Central memory CD8-positive, alpha-beta T cell (primary cell): ENCODE data around the gene SEMA4D.

Experiments used
- ATAC-seq: fragments of 150-1000 bp; cut with Tn5 transposase; replicated peaks from 2 replicates; pipeline ENCODE4 v1.10.0; 2022; ENCODE audit warnings: mild to moderate bottlenecking, moderate FRiP score, moderate number of reproducible peaks; ENCODE audit not compliant: poor library complexity, severe bottlenecking; ENCODE audit errors: extremely low read depth
- DNase-seq, 2 donors: peaks; one replicate each; pipeline ENCODE4 v3.0.0; 2021; ENCODE audit warnings: low spot score in 2 of 2
- H3K27ac Mint-ChIP-seq: one replicate; pipeline ENCODE4 v1.8.0; 2022; ENCODE audit warnings: low read depth, mild to moderate bottlenecking, moderate library complexity, mixed read lengths
- H3K27me3 Mint-ChIP-seq: one replicate; pipeline ENCODE4 v1.8.0; 2022; ENCODE audit warnings: mixed read lengths
- H3K36me3 Mint-ChIP-seq: one replicate; pipeline ENCODE4 v1.8.0; 2022; ENCODE audit warnings: mild to moderate bottlenecking, moderate library complexity, mixed read lengths; ENCODE audit not compliant: insufficient read depth
- H3K4me1 Mint-ChIP-seq: one replicate; pipeline ENCODE4 v1.8.0; 2022; ENCODE audit warnings: mixed read lengths
- H3K4me3 Mint-ChIP-seq: one replicate; pipeline ENCODE4 v1.8.0; 2022; ENCODE audit warnings: mild to moderate bottlenecking, moderate library complexity, mixed read lengths
- H3K9me3 Mint-ChIP-seq: one replicate; pipeline ENCODE4 v1.8.0; 2022; ENCODE audit warnings: mixed read lengths

The SEMA4D gene

DNA sequence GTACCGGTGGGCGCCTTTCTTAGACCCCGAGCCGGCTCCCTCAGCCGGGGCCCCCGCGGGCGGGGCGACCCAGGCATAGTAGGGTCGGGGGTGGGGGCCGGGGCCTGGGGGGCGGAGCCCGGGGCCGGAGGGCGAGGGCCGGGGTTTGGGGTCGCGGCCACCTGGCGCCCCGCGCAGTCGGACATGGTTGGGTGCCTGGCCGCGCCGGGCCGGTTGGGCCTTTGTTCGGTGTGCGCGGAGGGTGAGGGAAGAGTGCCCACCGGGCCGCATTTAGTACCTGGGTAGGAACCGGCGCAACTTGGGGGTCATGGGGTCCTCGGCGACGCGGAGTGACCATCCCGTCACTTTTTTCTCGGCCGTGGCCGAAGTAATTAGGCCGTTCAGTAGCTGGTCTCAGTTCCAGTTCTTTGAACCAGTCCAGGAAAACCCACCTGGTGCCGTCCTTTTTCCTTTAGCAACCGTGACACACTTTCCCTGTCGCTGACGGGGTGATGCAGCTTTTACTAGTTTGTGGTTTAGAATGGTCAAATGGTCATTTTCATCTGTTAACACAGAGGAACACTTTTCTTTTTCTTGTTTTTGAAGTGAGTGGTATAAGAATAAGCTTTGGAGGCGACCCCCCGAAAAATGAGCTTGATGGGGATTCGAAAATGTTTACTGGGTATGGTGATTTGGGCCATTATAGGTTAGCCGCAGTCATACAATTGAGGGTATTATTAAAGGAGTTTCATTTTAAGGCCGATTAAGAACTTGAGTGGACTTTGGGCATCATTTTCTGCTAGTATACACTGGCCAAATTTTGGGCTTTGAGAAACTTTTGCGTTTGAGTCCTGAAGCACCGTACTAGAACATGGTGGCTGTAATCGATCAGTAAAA lies 186.3 kb downstream of the SEMA4D start:
- Mint-ChIP-seq H3K4me3 (peak overlapping the region; percentile 89), H3K9me3 (no peaks in the 10 kb centered on the region), H3K4me1 (peaks cover 8% of the 10 kb centered on the region), H3K36me3 (peaks cover 14% of the 10 kb centered on the region), H3K27me3 (no peaks in the 10 kb centered on the region), H3K27ac (peak overlapping the region; percentile 99)
- ATAC-seq (no peak), DNase-seq (no peak)
